ENCODE measurements around the gene FARP1.
A peak's percentile ranks its signal among the peaks of the same experiment; 100 is the strongest.

The FARP1 gene

DNA sequence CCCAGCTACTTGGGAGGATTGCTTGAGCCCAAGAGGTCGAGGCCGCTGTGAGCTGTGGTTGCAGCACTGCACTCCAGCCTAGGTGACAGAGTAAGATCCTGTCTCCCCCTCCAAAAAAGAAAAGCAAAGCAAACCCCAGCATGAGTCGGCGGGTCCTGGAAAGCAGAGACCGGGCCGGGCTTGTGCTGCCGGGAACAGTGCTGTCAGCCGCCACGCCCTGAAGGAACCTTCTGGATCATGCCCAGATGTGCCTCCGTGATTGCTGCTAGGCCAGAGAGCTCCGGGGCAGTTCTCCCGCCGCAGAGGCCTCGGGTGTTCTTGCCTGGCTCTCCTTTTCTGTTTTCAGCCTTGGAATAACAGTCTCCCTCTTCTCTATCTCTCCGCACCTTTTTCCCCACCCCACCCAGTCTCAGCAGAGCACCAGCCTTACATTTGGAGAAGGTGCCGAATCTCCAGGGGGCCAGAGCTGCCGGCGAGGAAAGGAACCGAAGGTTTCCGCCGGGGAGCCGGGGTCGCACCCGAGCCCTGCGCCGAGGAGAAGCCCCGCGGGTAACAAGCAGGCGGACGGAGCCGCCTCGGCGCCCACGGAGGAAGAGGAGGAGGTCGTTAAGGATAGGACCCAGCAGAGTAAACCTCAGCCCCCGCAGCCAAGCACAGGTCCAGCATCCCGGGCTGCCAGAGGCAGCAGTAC, 252.1 kb downstream of the FARP1 start:
- Histone ChIP-seq H3K36me3 (ENCODE audit: low read depth) (no peaks in the 10 kb centered on the region; the same call in 1 of the 2 replicates), H3K4me1 (ENCODE audit: insufficient read depth, poor library complexity, severe bottlenecking) (no peaks in the 10 kb centered on the region), H3K4me3 (ENCODE audit: severe bottlenecking) (no peak overlapping the region), H3K27me3 (ENCODE audit: insufficient read depth, poor library complexity, severe bottlenecking) (no peaks in the 10 kb centered on the region), H3K27ac (ENCODE audit: poor library complexity, severe bottlenecking) (no peak overlapping the region), H3K9me3 (ENCODE audit: severe bottlenecking) (no peaks in the 10 kb centered on the region)
- DNase-seq (ENCODE audit: low spot score) (no peak), ATAC-seq (ENCODE audit: low read depth) (no peak)
- TF ChIP-seq, protein P1, sequence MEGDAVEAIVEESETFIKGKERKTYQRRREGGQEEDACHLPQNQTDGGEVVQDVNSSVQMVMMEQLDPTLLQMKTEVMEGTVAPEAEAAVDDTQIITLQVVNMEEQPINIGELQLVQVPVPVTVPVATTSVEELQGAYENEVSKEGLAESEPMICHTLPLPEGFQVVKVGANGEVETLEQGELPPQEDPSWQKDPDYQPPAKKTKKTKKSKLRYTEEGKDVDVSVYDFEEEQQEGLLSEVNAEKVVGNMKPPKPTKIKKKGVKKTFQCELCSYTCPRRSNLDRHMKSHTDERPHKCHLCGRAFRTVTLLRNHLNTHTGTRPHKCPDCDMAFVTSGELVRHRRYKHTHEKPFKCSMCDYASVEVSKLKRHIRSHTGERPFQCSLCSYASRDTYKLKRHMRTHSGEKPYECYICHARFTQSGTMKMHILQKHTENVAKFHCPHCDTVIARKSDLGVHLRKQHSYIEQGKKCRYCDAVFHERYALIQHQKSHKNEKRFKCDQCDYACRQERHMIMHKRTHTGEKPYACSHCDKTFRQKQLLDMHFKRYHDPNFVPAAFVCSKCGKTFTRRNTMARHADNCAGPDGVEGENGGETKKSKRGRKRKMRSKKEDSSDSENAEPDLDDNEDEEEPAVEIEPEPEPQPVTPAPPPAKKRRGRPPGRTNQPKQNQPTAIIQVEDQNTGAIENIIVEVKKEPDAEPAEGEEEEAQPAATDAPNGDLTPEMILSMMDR (IDR thresholded peaks at IDR 0.05; ENCODE audit: poor library complexity, severe bottlenecking) = no peak

DNA sequence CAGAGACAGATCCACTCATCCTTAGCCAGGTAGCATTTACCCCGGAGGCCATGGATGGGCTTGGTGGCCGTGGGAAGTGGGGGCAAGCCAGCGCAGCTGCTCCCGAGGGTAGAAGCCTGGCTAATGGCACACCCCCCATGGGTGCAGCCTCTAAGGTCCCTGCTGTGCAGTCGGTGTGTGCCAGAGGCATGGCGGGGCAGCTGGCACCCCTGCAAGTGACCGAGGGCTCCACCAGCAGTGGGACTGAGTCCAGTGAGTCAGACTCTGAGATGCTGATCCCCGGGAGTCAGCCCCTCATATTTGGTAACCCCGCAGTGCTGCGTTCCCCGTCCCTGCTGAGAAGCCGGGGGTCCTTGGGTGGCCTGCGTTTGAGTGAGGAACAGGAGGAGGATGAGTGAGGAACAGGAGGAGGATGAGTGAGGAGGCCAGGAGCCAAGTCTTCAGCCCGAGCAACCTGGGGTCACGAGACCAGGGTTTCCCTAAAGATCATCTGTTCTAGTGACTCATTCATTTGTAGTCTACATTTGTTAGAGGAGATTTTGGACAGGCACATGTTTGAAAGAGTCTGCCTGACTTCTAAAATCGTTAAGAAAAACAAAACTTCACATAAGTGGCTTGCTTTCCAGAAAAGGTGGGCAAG, 253.3 kb downstream of the FARP1 start:
- H3K4me1 ChIP-seq (ENCODE audit: insufficient read depth, poor library complexity, severe bottlenecking) = no peaks in the 10 kb centered on the region
- H3K4me3 ChIP-seq (ENCODE audit: severe bottlenecking) = no peak overlapping the region
- no peaks in the 10 kb centered on the region for H3K27me3 ChIP-seq (ENCODE audit: insufficient read depth, poor library complexity, severe bottlenecking)
- no peaks in the 10 kb centered on the region; the same call in 1 of the 2 replicates for H3K36me3 ChIP-seq (ENCODE audit: low read depth)
- no peak overlapping the region for H3K27ac ChIP-seq (ENCODE audit: poor library complexity, severe bottlenecking)
- H3K9me3 ChIP-seq (ENCODE audit: severe bottlenecking) = no peaks in the 10 kb centered on the region
- no peak for DNase-seq (ENCODE audit: low spot score)
- no peak for ATAC-seq (ENCODE audit: low read depth)
- TF ChIP-seq, protein P1 (IDR thresholded peaks at IDR 0.05; ENCODE audit: poor library complexity, severe bottlenecking) = no peak

DNA sequence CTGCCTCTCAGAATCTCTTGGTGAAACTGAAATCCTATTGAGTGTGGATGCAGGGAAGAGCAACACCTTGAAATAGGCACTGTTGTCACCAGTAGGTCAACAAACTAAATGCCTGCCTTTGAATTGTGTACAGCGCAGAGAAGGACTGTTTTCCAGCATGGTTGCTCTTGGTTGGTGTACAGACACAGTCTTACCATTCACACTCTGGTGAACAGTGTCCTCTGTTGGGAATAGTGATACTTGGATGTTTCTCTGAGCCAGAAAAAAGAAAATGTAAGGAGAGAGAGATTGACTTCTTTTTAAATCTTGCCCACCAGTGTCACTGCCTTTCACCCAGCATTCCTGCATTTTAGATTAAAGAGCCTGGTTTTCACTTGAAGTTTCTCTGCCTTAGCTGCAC, 254.3 kb downstream of the FARP1 start:
- Histone ChIP-seq H3K4me3 (ENCODE audit: severe bottlenecking) (no peak overlapping the region), H3K4me1 (ENCODE audit: insufficient read depth, poor library complexity, severe bottlenecking) (no peaks in the 10 kb centered on the region), H3K27me3 (ENCODE audit: insufficient read depth, poor library complexity, severe bottlenecking) (no peaks in the 10 kb centered on the region), H3K36me3 (ENCODE audit: low read depth) (no peaks in the 10 kb centered on the region; the same call in 1 of the 2 replicates), H3K9me3 (ENCODE audit: severe bottlenecking) (no peaks in the 10 kb centered on the region), H3K27ac (ENCODE audit: poor library complexity, severe bottlenecking) (no peak overlapping the region)
- TF ChIP-seq, protein P1 (IDR thresholded peaks at IDR 0.05; ENCODE audit: poor library complexity, severe bottlenecking) = peak; percentile 24
- 0 out of 3 replicates have a peak, but pooled peaks have one; percentile 42 for ATAC-seq (ENCODE audit: low read depth)
- DNase-seq (ENCODE audit: low spot score) = no peak

DNA sequence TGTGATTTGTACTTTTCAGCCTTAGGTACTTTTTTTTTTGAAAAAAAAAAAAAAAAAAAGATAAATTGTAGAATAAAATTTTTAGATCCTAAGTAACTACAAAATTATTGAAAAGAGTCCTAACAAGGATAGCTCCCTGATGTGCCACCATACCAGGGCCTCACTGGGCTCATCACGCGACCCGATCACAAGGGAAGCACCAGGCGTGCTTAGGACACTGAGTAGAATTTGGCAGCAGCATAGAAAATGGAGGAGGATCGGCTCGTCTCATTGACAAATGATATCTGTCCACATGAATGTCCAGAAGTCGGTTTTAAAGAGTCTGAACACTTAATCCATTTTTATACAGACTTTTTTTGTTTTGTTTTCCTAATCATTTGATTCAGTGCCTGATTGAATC, 255.0 kb downstream of the FARP1 start:
- no peak for DNase-seq (ENCODE audit: low spot score)
- TF ChIP-seq, protein P1 (IDR thresholded peaks at IDR 0.05; ENCODE audit: poor library complexity, severe bottlenecking) = no peak
- no peak for ATAC-seq (ENCODE audit: low read depth)
- H3K27me3 ChIP-seq (ENCODE audit: insufficient read depth, poor library complexity, severe bottlenecking) = no peaks in the 10 kb centered on the region
- H3K4me1 ChIP-seq (ENCODE audit: insufficient read depth, poor library complexity, severe bottlenecking) = no peaks in the 10 kb centered on the region
- no peak overlapping the region for H3K4me3 ChIP-seq (ENCODE audit: severe bottlenecking)
- H3K36me3 ChIP-seq (ENCODE audit: low read depth) = no peaks in the 10 kb centered on the region; the same call in 1 of the 2 replicates
- H3K27ac ChIP-seq (ENCODE audit: poor library complexity, severe bottlenecking) = no peak overlapping the region
- H3K9me3 ChIP-seq (ENCODE audit: severe bottlenecking) = no peaks in the 10 kb centered on the region

DNA sequence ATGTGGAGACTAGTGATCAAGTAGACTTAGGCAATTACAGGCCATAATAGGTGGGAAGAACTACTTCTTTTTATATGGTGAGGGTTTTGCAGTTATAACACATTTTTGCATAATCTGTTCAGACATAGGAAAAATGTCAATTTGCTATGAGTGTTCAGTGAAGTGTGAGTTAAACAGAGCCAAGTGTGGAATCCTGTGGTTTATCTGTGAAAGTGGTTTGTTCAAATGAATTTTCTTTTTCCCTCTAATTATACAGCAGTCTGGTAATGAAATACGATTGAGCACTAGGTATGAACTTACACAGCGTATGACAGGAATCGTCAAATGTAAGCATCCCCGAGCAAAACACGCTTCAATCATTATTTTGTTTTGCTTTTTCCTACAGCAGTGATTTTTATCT, 255.7 kb downstream of the FARP1 start:
- H3K4me3 ChIP-seq (ENCODE audit: severe bottlenecking) = no peak overlapping the region
- no peak for ATAC-seq (ENCODE audit: low read depth)
- TF ChIP-seq, protein P1 (IDR thresholded peaks at IDR 0.05; ENCODE audit: poor library complexity, severe bottlenecking) = no peak
- no peaks in the 10 kb centered on the region for H3K4me1 ChIP-seq (ENCODE audit: insufficient read depth, poor library complexity, severe bottlenecking)
- DNase-seq (ENCODE audit: low spot score) = no peak
- no peaks in the 10 kb centered on the region; the same call in 1 of the 2 replicates for H3K36me3 ChIP-seq (ENCODE audit: low read depth)
- H3K27ac ChIP-seq (ENCODE audit: poor library complexity, severe bottlenecking) = no peak overlapping the region
- no peaks in the 10 kb centered on the region for H3K27me3 ChIP-seq (ENCODE audit: insufficient read depth, poor library complexity, severe bottlenecking)
- H3K9me3 ChIP-seq (ENCODE audit: severe bottlenecking) = no peaks in the 10 kb centered on the region

Data from RWPE2 (cell line).